ENCODE data around the gene AGAP1. TPM values are rescaled to one million over a fixed set of nuclear protein-coding genes. Genes with fewer than 3 reads are reported as not detected.

The AGAP1 gene
- total and polyA plus RNA-seq, 2 donors (not counting 3 experiments of a cell fraction or from before 2014, with no cell fraction given) = 10.2 to 20.9 TPM

GRCh38 chr2:236162031-236162845 is 668.4 kb downstream of the AGAP1 start:
- no peak for FAIRE-seq
- no peak overlapping the region for H3K4me2 ChIP-seq (ENCODE audit: insufficient read depth, low read length)
- dilution Hi-C loops (cut with MboI; ENCODE audit: extremely low pct_ligation_motif_present, low sequenced_read_pairs) = no loop called here

More at GRCh38 chr2:236162031-236162845, 668.4 kb downstream of the AGAP1 start:
- H3K9me3 ChIP-seq (replicated peaks; ENCODE audit: control insufficient read depth, insufficient read depth, low read length) = no peaks in the 10 kb centered on the region
- no peak overlapping the region for H3K9ac ChIP-seq (replicated peaks; ENCODE audit: extremely low read depth, insufficient read depth, low read length)
- ChIA-PET CTCF (interaction anchor here (1.2 to 2.6 kb wide), 5 partner anchors 13 to 383 kb away, joined by 3 to 10 read pairs (median 4); no protein-coding TSS in a partner anchor), POLR2A (interaction anchor here (0.6 kb wide), 1 partner anchor 148 kb away, joined by 3 read pairs; no protein-coding TSS in a partner anchor)
- H3K27ac ChIP-seq (ENCODE audit: insufficient read depth, low read depth, low read length) = no peak overlapping the region
- peaks cover 0 to 10% of the 10 kb centered on the region in 2 experiments for H3K27me3 ChIP-seq (ENCODE audit: control insufficient read depth in 2 of 2, insufficient read depth in 2 of 2, low read length in 2 of 2)
- DNase-seq (ENCODE audit: low read depth, low spot score) = no peak
- intact Hi-C loops (cut with micrococcal nuclease) = no loop called here
- H3K9me1 ChIP-seq (replicated peaks; ENCODE audit: control insufficient read depth, extremely low read depth, insufficient read depth, low read length) = no peaks in the 10 kb centered on the region
- no peaks in the 10 kb centered on the region for H3K36me3 ChIP-seq (ENCODE audit: control insufficient read depth in 2 of 2, extremely low read depth in 1 of 2, insufficient read depth in 2 of 2, low read length in 2 of 2)
- no peak overlapping the region for H2AFZ ChIP-seq (ENCODE audit: low read depth, low read length)
- no peaks in the 10 kb centered on the region for H4K20me1 ChIP-seq (replicated peaks; ENCODE audit: control insufficient read depth, extremely low read depth, insufficient read depth, low read length)
- BruUV-seq (replicated peaks) = no TSS peak
- H3K4me3 ChIP-seq (replicated peaks in 1 of 3; ENCODE audit: insufficient read depth in 1 of 3, low read depth in 1 of 3, low read length in 3 of 3) = no peak overlapping the region
- peaks cover 16% of the 10 kb centered on the region for H3K4me1 ChIP-seq (ENCODE audit: control insufficient read depth, extremely low read depth, insufficient read depth, low read length)
- no peaks in the 10 kb centered on the region for H3K79me2 ChIP-seq (ENCODE audit: control insufficient read depth, insufficient read depth, low read length)
- no peak for TF ChIP-seq CTCF (IDR thresholded peaks at IDR 0.05; ENCODE audit: extremely low read depth in 1 of 2, insufficient read depth in 1 of 2, low read depth in 1 of 2, low read length in 2 of 2)
- no peak for TF ChIP-seq FOS (IDR thresholded peaks at IDR 0.05; ENCODE audit: borderline replicate concordance, insufficient read depth, low read length)
- TF ChIP-seq MYC (IDR thresholded peaks at IDR 0.05; ENCODE audit: low read depth, low read length) = no peak
- no peak for TF ChIP-seq EZH2 (IDR thresholded peaks at IDR 0.05; ENCODE audit: borderline replicate concordance, low read depth, low read length, severe bottlenecking)
- no peak for TF ChIP-seq POLR2A (IDR thresholded peaks at IDR 0.05; ENCODE audit: low read depth, low read length)
- no peak for TF ChIP-seq POLR2AphosphoS5 (IDR thresholded peaks at IDR 0.05; ENCODE audit: insufficient read depth, low read depth, low read length)

Data from endothelial cell of umbilical vein (primary cell).